Fibroblast of peridontal ligament (primary cell): ENCODE measurements around the gene QKI.
"Not testable (repeated sequence)": the region's sequence is repeated elsewhere in the genome, so short reads cannot be mapped to it uniquely, and the experiment has no call there.

Experiments
- DNase-seq: peaks from one replicate; pipeline ENCODE4 v3.0.0-alpha.2; 2010; ENCODE audit errors: extremely low read depth

Gene QKI

GRCh38 chr6:163439390-163439789 lies 24.9 kb downstream of the QKI start:
- DNase-seq = not testable (repeated sequence)

GRCh38 chr6:163439997-163440396 lies 25.5 kb downstream of the QKI start:
- no peak for DNase-seq

- DNase-seq = no peak
Measured at GRCh38 chr6:163442336-163442735, 27.8 kb downstream of the QKI start.

GRCh38 chr6:163444077-163444476 lies 29.6 kb downstream of the QKI start:
- DNase-seq = no peak

DNA sequence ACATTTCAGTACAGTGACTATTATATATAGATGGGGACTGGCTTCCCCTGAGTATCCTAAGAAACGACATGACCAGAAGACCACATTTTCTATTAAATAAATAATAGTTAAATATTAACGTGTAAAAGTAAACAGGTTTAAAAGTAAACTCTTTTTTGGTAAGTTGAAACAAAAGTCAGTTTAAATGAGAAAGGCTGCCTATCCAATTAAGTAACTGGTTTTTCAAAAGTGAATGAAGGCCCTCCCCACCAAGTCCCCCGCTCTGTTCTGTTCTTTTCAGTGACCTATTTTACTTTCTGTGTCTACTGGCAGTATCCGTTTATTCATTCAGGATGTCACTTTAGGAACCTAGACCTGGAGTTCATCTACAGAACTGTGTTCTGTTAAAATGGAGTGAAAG lies 32.0 kb downstream of the QKI start:
- no peak for DNase-seq

GRCh38 chr6:163449076-163449475 lies 34.6 kb downstream of the QKI start:
- no peak for DNase-seq

DNA sequence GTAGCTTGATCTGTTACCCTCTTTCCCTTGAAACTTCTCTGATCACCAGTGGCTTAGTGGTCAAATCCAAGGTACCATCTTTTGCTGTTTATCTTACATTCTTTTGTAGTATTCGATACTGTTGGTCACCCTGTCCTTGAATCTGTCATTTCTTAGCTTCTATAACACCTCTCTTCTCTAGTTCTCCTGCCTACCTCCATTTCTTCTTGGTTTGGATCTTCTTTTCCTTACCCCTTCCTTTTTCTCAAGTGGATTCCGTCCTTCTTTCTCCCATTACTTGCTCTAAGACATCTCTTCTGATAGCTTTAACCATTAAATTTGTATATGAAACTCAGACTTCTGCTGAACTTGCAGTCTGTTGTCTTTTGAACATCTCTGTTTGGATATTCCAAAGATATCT lies 39.9 kb downstream of the QKI start:
- no peak for DNase-seq

- no peak for DNase-seq
Measured at GRCh38 chr6:163455552-163455951, 41.0 kb downstream of the QKI start.

DNA sequence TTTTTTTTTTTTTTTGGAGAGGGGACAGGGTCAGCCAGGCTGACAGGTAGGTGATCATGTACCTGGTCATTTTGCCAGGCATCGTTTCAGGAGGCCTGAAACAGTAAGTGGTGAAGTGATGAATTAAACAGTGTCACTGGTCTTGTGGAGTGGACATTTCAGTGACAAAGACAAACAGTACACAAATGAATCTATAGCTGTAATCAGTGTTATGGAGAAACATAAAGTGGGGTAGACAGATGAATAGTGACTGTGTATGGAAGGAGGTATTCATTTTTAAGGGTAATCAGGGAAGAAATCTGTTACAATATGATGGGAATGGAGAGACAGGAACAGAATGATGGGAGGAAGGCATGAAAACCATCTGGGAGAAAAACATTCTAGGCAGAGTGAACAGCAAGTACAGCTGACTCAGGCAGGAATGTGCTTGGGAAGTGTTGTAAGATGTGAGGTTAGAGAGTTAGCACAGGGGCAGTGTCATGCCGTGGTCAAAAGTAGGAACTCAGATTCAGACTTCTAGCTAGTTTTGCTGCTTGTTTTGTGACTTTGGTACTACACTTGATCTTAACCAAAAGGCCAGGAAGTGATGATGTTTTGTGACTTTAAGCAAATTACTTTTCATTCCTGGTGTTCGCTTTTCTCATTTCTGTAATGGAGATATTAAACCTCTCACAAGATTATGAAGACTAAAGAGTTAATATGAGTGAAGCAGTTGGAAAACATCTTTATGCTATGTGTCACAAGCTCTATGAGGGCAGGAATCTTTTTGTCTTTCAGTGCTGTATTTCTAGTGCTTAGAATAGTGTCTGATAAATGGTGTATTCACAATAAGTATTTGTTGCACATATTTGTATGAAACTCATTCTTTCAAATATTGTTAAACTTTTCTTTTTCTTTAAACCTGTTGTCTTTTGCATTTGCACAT lies 43.4 kb downstream of the QKI start:
- DNase-seq = peak; percentile 94

GRCh38 chr6:163459007-163459406 lies 44.5 kb downstream of the QKI start:
- DNase-seq = no peak

DNA sequence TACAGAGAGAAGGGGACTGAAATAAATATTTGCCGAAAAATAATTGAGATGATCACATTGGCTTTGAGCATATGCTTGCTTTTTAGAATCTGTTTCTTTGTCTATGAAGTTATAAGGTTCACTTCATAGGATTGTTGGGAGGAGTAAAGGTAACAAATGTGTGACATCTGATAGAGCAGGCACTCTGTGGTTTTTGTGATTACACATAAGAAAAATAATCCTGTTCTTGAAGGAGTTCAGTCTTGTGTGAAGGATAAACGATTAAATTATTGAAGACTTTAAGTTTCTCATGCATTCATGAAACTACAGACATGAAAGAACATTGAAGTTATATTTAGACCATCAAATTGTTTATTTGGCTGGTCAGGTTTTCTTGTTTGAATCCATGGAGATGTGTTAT lies 45.0 kb downstream of the QKI start:
- peak; percentile 20 for DNase-seq

GRCh38 chr6:163460307-163460782 lies 45.8 kb downstream of the QKI start:
- DNase-seq = peak; percentile 76

DNA sequence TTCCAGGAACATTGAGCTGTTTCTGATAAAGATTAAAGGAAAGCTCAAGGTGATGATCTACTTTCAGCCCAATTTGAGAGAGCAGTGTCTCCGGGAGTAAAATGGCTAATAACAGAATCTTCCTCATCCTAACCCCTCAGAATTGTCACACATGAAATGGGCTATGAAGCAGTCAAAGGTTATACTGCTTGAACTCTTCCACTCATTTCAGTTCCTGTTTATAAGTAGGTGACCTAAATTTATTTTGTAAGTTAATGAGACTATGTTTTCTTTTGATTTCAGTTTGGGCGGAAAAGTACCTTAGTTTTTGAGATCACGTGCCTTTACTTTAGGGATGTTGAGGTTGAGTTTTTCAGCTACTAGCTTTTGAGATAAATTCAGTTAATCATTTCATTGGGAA lies 47.2 kb downstream of the QKI start:
- no peak for DNase-seq

- no peak for DNase-seq
Measured at GRCh38 chr6:163463180-163463579, 48.7 kb downstream of the QKI start.

- DNase-seq = no peak
Measured at GRCh38 chr6:163463795-163464194, 49.3 kb downstream of the QKI start.

GRCh38 chr6:163466839-163467390 lies 52.4 kb downstream of the QKI start:
- DNase-seq = no peak

DNA sequence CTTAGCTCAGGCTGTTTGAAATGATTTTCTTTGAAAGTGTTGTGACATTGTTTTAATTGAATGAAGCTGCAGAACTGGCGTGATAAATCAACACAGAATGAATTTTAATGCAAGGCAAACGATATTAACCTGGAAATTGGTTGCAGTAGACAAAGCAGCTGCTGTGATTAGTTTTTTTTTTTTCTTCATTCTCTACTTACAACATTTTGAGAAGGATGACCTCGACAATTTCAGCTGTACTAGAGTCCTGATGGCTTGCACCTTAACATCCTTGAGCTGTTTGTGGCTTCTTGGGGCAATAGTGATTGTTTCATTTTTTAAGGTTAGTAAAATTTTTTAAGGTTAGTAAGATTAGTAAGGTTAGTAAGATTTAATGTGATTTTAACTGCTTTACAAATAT lies 54.2 kb downstream of the QKI start:
- DNase-seq = no peak

GRCh38 chr6:163469459-163469985 lies 55.0 kb downstream of the QKI start:
- DNase-seq = no peak

GRCh38 chr6:163470611-163471010 lies 56.1 kb downstream of the QKI start:
- DNase-seq = no peak

DNA sequence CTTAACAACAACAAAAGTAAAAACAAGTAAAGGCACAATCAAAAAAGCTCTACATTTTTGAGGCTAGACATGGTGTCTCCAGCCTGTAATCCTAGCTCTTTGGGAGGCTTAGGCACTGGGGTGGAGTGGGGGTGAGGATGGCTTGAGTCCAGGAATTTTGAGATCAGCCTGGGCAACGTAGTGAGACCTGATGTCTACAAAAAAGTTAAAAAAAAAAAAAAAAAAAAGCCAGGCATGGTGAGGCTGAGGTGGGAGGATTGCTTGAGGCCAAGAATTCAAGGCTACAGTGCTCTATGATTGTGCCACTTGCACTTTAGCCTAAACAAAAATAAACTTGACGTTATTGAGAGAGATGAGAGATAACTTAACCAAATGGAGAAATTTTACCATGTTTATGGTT lies 60.1 kb downstream of the QKI start:
- no peak for DNase-seq

DNA sequence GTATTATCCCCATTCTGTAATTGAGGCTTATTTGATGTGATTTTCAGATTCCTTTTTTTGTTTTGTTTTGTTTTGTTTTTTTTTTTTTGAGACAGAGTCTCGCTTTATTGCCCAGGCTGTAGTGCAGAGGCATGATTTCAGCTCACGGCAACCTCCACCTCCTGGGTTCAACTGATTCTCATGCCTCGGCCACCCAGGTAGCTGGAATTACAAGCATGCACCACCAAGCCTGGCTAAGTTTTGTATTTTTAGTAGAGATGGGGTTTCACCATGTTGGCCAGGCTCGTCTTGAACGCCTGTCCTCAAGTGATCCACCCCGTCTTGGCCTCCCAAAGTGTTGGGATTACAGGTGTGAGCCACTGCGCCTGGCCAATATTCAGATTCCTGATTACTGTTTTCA lies 62.4 kb downstream of the QKI start:
- not testable (repeated sequence) for DNase-seq

DNA sequence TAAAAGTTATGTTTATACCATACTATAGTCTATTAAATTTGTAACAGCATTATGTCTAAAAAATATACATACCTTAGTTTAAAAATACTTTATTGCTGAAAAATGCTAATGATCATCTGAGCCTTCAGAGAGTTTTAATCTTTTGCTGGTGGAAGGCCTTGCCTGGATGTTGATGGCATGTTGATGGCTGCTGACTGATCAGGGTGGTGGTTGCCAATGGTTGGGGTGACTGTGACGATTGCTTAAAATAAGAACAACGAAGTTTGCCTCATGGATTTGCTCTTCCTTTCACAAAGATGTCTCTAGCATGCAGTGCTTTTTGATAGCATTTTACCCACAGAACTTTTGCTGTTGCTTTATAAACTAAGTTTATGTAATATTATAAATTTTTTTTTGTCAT lies 68.6 kb downstream of the QKI start:
- DNase-seq = no peak

DNA sequence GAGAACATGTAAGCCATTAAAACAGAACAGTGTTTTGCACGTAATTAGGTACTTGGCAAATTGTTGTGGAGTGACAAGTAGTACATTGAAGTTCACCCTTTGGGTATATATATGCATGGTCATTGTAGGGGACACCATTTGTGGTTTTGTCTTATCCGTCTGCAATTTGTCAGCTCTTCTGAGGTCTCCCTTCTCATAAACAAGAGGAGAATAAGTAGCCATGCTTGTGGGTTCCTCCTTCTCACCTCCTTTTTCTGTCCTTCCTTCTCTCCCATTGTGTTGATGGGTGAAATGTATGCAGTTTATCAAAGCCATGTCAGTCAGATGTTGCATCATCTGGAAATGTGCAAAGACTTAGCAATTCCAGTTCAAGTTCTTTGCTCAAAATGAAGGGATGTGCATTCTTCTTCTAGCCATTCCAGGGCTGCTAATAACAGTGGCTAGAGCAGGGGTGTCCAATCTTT lies 70.9 kb downstream of the QKI start:
- DNase-seq = peak; percentile 20
